Sigmoid colon (tissue), 7 donors: Measurements from ENCODE around the gene BIN1. TPM values are rescaled to one million over a fixed set of nuclear protein-coding genes. Genes with fewer than 3 reads are reported as not detected.

Experiments
- DNase-seq: peaks from one replicate; pipeline ENCODE4 v3.0.0-alpha.2; 2019
- H3K27ac ChIP-seq, 4 donors: fragments of 200-600 bp; sonication (generic); one replicate each; pipeline ENCODE4 v1.5.1; 2016 to 2019; ENCODE audit warnings: mild to moderate bottlenecking in 1 of 4
- H3K27me3 ChIP-seq, 3 donors: fragments of 200-600 bp; sonication (generic); one replicate each; pipeline ENCODE4 v1.5.1; 2019; ENCODE audit warnings: mild to moderate bottlenecking in 1 of 3
- H3K36me3 ChIP-seq, 4 donors: fragments of 200-600 bp; sonication (generic); one replicate each; pipeline ENCODE4 v1.5.1; 2016 to 2019
- H3K4me1 ChIP-seq, 4 donors: fragments of 200-600 bp; sonication (generic); one replicate each; pipeline ENCODE4 v1.5.1; 2017 to 2019
- H3K4me3 ChIP-seq, 4 donors: fragments of 200-600 bp; sonication (generic); one replicate each; pipeline ENCODE4 v1.5.1; 2017 to 2019; ENCODE audit warnings: mild to moderate bottlenecking in 2 of 4, moderate library complexity in 1 of 4
- H3K9me3 ChIP-seq, 4 donors: fragments of 200-600 bp in 3 of 4; sonication (generic) in 3 of 4; one replicate each; pipeline versions ENCODE4 v1.5.1 to v1.6.1; 2013 to 2019
- EP300 ChIP-seq, 4 donors: sonication (generic); formaldehyde crosslinking; IDR thresholded peaks; one replicate each; pipeline ENCODE4 v1.6.1; 2017; ENCODE audit warnings: antibody characterized with exemption in 4 of 4
- POLR2A ChIP-seq, 2 donors: fragments of 450-650 bp; IDR thresholded peaks; one replicate each; pipeline ENCODE4 v1.6.1; 2016; ENCODE audit warnings: antibody characterized with exemption in 2 of 2, mild to moderate bottlenecking in 2 of 2, moderate library complexity in 2 of 2
- POLR2AphosphoS5 ChIP-seq, 4 donors: sonication (generic); formaldehyde crosslinking; IDR thresholded peaks; one replicate each; pipeline ENCODE4 v1.6.1; 2017; ENCODE audit warnings: antibody characterized with exemption in 4 of 4
- WGBS, 2 donors: extraction: QIAGEN DNeasy Blood & Tissue Kit; methylation state at CpG; one replicate each; pipeline ENCODE4 v1.1.7; 2013; 5-methylcytosine and 5-hydroxymethylcytosine counted together
- intact Hi-C: fragments of 100-400 bp; cut with DNase I; formaldehyde crosslinking; loops from one replicate; pipeline ENCODE4 v1.15.1; 2023
- polyA plus RNA-seq, 3 donors: library from polyadenylated mRNA; stranded (reverse); fragments of 200-250 nt; gene quantifications; one replicate each; pipeline ENCODE4 v1.2.3, GENCODE V29; 2013
- total RNA-seq, 4 donors: library from RNA; depleted of rRNA; stranded (reverse); fragments of >200 nt; gene quantifications; one replicate each; pipeline ENCODE4 v1.1.0, GENCODE V29; 2016
- TF ChIP-seq, protein P1 (sequence below), 4 experiments: fragments of 450-650 bp in 3 of 4; fragments of 200-600 bp in 1 of 4; IDR thresholded peaks; one replicate each; pipeline ENCODE4 v1.5.1; 2016 to 2019; ENCODE audit warnings: antibody characterized with exemption in 4 of 4, mild to moderate bottlenecking in 3 of 4, moderate library complexity in 2 of 4
- donor health status: healthy with polysubstance abuse.
- donor health status: Bipolar disorder and iron deficiency.
- donor health status: healthy.

The BIN1 gene
- total and polyA plus RNA-seq, 7 donors = 20.3 to 57.9 (median 38.2) TPM

- no peak overlapping the region for H3K4me3 ChIP-seq
- TF ChIP-seq POLR2A (IDR thresholded peaks at IDR 0.05) = no peak
- TF ChIP-seq, protein P1, sequence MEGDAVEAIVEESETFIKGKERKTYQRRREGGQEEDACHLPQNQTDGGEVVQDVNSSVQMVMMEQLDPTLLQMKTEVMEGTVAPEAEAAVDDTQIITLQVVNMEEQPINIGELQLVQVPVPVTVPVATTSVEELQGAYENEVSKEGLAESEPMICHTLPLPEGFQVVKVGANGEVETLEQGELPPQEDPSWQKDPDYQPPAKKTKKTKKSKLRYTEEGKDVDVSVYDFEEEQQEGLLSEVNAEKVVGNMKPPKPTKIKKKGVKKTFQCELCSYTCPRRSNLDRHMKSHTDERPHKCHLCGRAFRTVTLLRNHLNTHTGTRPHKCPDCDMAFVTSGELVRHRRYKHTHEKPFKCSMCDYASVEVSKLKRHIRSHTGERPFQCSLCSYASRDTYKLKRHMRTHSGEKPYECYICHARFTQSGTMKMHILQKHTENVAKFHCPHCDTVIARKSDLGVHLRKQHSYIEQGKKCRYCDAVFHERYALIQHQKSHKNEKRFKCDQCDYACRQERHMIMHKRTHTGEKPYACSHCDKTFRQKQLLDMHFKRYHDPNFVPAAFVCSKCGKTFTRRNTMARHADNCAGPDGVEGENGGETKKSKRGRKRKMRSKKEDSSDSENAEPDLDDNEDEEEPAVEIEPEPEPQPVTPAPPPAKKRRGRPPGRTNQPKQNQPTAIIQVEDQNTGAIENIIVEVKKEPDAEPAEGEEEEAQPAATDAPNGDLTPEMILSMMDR (IDR thresholded peaks at IDR 0.05) = no peak
- no peak for TF ChIP-seq EP300 (IDR thresholded peaks at IDR 0.05)
- TF ChIP-seq POLR2AphosphoS5 (IDR thresholded peaks at IDR 0.05) = no peak
- no peaks in the 10 kb centered on the region for H3K36me3 ChIP-seq
- peaks cover 0 to 11% (median 5%) of the 10 kb centered on the region in 4 donors for H3K4me1 ChIP-seq
- H3K9me3 ChIP-seq = no peaks in the 10 kb centered on the region
- intact Hi-C loops = no loop called here
- no peak for DNase-seq
- no peaks in the 10 kb centered on the region for H3K27me3 ChIP-seq
- WGBS, 2 donors = 92 to 95% methylated on average over 5 of the region's 5 CpGs
- H3K27ac ChIP-seq = no peak overlapping the region
These were observed 98.5 kb downstream of the BIN1 start for GRCh38 chr2:127008265-127009015.

GRCh38 chr2:127007652-127008051 lies 99.3 kb downstream of the BIN1 start:
- intact Hi-C loops = no loop called here
- 84 to 85% methylated on average over 3 of the region's 3 CpGs for WGBS, 2 donors
- H3K36me3 ChIP-seq = no peaks in the 10 kb centered on the region
- no peak overlapping the region for H3K4me3 ChIP-seq
- no peak overlapping the region for H3K27ac ChIP-seq
- no peaks in the 10 kb centered on the region for H3K9me3 ChIP-seq
- H3K27me3 ChIP-seq = no peaks in the 10 kb centered on the region
- TF ChIP-seq POLR2A (IDR thresholded peaks at IDR 0.05) = no peak
- no peak for TF ChIP-seq EP300 (IDR thresholded peaks at IDR 0.05)
- TF ChIP-seq, protein P1 (IDR thresholded peaks at IDR 0.05) = no peak
- no peak for TF ChIP-seq POLR2AphosphoS5 (IDR thresholded peaks at IDR 0.05)
- peaks cover 0 to 11% (median 5%) of the 10 kb centered on the region in 4 donors for H3K4me1 ChIP-seq
- no peak for DNase-seq

DNA sequence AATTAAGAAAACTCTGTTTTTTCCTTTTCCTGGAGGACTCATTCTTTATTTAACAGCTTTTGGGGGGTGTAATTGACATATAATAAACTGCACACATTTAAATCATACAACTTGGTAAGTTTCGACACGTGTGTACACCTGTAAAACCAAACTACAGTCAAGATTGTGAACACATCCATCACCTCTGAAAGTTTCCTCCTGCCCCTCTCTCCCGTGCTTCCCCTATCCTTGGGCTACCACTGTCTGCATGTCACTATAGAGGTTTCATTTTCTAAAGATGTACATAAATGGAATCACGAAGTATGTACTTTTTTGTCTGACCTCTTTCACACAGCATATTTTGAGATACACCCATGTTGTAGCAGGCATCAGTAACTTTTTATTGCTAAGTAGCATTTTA lies 100.0 kb downstream of the BIN1 start:
- Histone ChIP-seq H3K27ac (no peak overlapping the region), H3K36me3 (no peaks in the 10 kb centered on the region), H3K9me3 (no peaks in the 10 kb centered on the region), H3K4me3 (no peak overlapping the region), H3K27me3 (no peaks in the 10 kb centered on the region), H3K4me1 (peaks cover 0 to 9% (median 5%) of the 10 kb centered on the region in 4 donors)
- WGBS, 2 donors = 16 to 62% methylated on average over 4 of the region's 4 CpGs
- no peak for TF ChIP-seq EP300 (IDR thresholded peaks at IDR 0.05)
- TF ChIP-seq POLR2AphosphoS5 (IDR thresholded peaks at IDR 0.05) = no peak
- TF ChIP-seq POLR2A (IDR thresholded peaks at IDR 0.05) = no peak
- TF ChIP-seq, protein P1 (IDR thresholded peaks at IDR 0.05) = no peak
- no peak for DNase-seq
- intact Hi-C loops = no loop called here

DNA sequence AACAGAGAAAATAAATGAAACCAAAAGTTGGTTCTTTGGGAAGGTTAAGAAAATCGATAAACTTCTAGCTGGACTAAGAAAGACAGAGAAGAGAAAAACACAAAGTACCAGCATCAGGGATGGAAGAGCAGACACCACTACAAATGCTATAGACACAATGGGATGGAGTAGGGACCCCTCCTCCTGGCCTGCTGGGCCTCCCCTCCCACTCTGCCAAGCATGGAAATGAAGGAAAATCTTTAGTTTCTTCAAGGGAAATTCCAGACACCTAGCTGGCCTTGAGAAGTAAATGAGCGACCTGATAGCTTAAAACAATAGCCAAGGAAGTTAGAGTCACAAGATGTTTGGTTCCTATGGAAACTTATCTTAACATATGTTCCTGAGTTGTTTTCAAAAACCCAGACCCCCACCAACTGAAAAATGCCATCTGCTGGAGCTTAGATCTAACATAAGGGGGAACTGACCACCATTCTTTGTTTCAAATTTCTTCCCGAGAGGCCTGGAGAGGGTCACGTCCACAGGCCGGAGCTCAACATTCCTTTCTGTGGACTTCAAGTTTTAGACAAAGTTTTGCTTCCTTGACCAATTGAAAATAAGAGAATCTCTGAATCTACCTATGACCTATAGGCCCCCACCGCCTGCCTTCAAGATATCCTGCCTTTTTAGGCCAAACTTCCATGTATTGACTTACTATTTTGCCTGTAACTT lies 101.9 kb downstream of the BIN1 start:
- 94% methylated on average over 6 of the region's 6 CpGs for WGBS, 2 donors
- intact Hi-C loops = no loop called here
- no peaks in the 10 kb centered on the region for H3K36me3 ChIP-seq
- DNase-seq = no peak
- no peaks in the 10 kb centered on the region for H3K4me1 ChIP-seq
- H3K9me3 ChIP-seq = no peaks in the 10 kb centered on the region
- H3K27ac ChIP-seq = no peak overlapping the region
- no peak for TF ChIP-seq POLR2AphosphoS5 (IDR thresholded peaks at IDR 0.05)
- no peak for TF ChIP-seq EP300 (IDR thresholded peaks at IDR 0.05)
- TF ChIP-seq POLR2A (IDR thresholded peaks at IDR 0.05) = no peak
- TF ChIP-seq, protein P1 (IDR thresholded peaks at IDR 0.05) = no peak
- H3K4me3 ChIP-seq = no peak overlapping the region
- H3K27me3 ChIP-seq = no peaks in the 10 kb centered on the region
